Psoas muscle (tissue), 8 donors: ENCODE results near the gene TMSB10. TPM values are rescaled to one million over a fixed set of nuclear protein-coding genes. Genes with fewer than 3 reads are reported as not detected.
"Not testable (repeated sequence)": the region's sequence is repeated elsewhere in the genome, so short reads cannot be mapped to it uniquely, and the experiment has no call there.

Experiments
- ATAC-seq, 4 donors: fragments of 200-7000 bp; cut with Tn5 transposase; one replicate each; pipeline ENCODE4 v1.9.1; 2020; ENCODE audit warnings: moderate library complexity in 3 of 4, mild to moderate bottlenecking in 2 of 4
- DNase-seq, 2 donors: peaks; one replicate each; pipeline ENCODE4 v3.0.0-alpha.2; 2020
- H3K27ac ChIP-seq: fragments of 200-600 bp; one replicate; pipeline ENCODE4 v1.8.0; 2022
- H3K27me3 ChIP-seq, 3 donors: fragments of 200-600 bp in 1 of 3; one replicate each; pipeline versions ENCODE4 v1.6.1 to v1.8.0; 2013 to 2022; ENCODE audit warnings: low read length in 2 of 3, mild to moderate bottlenecking in 2 of 3, moderate library complexity in 1 of 3; ENCODE audit not compliant: insufficient read depth in 3 of 3
- H3K36me3 ChIP-seq, 2 donors: fragments of 200-600 bp in 1 of 2; one replicate each; pipeline versions ENCODE4 v1.6.1 to v1.8.0; 2013 to 2022; ENCODE audit warnings: low read depth in 1 of 2, mild to moderate bottlenecking in 1 of 2, moderate library complexity in 1 of 2; ENCODE audit not compliant: insufficient read depth in 1 of 2
- H3K4me1 ChIP-seq: fragments of 200-600 bp; one replicate; pipeline ENCODE4 v1.8.0; 2022
- H3K4me3 ChIP-seq: fragments of 200-600 bp; one replicate; pipeline ENCODE4 v1.8.0; 2022; ENCODE audit warnings: mild to moderate bottlenecking
- H3K9me3 ChIP-seq: fragments of 200-600 bp; one replicate; pipeline ENCODE4 v1.8.0; 2022
- CTCF ChIP-seq: fragments of 200-600 bp; IDR thresholded peaks from one replicate; pipeline ENCODE4 v1.8.0; 2022; ENCODE audit warnings: antibody characterized with exemption
- WGBS, 3 donors: extraction: QIAGEN DNeasy Blood & Tissue Kit; methylation state at CpG; one replicate each; pipeline versions ENCODE4 v1.1.6 to v1.1.7; 2013; 5-methylcytosine and 5-hydroxymethylcytosine counted together
- intact Hi-C, 2 donors: fragments of 100-400 bp; cut with DNase I; formaldehyde crosslinking; loops; one replicate each; pipeline versions ENCODE4 v1.11.0 to v1.14.2; 2022
- polyA plus RNA-seq, 3 donors: library from polyadenylated mRNA; stranded (reverse); fragments of 200-250 nt; gene quantifications; one replicate each; pipeline ENCODE4 v1.2.3, GENCODE V29; 2013
- total RNA-seq, 4 donors: library from RNA; stranded (reverse); fragmentation: NEBNext Ultra II Directional in 2 of 4; extraction: Animal tissue kit (Norgen Biotek cat#: 25700) in 2 of 4; gene quantifications; one replicate each; pipeline versions ENCODE4 v1.2.1 to v1.2.4, GENCODE V29; 2021 to 2023
- donor health status: healthy with polysubstance abuse.
- donor health status: DM: no; HTN: no; CAD: no; lungs with moderate emphysema.
- donor health status: Bipolar disorder and iron deficiency.
- donor health status: healthy.
- donor health status: DM: yes; HTN: yes; CAD: no.
- donor health status: DM: no; HTN: no; CAD: no.
- donor health status: DM: no; HTN: no; CAD: no.
- donor health status: DM: yes; HTN: yes; CAD: no.

The TMSB10 gene
- total and polyA plus RNA-seq, 7 donors = 181 to 849 (median 284) TPM

GRCh38 chr2:84940831-84941412, 35.5 kb downstream of the TMSB10 start:
- Histone ChIP-seq H3K9me3 (no peaks in the 10 kb centered on the region), H3K36me3 (no peaks in the 10 kb centered on the region), H3K4me3 (no peak overlapping the region), H3K27ac (no peak overlapping the region), H3K27me3 (no peaks in the 10 kb centered on the region), H3K4me1 (no peaks in the 10 kb centered on the region)
- intact Hi-C loops = no loop called here
- no peak for DNase-seq
- no peak for ATAC-seq
- WGBS, 3 donors = 75 to 85% (median 77%) methylated on average over 3 of the region's 3 CpGs
- no peak for TF ChIP-seq CTCF

- no peak for TF ChIP-seq CTCF
- Histone ChIP-seq H3K9me3 (no peaks in the 10 kb centered on the region), H3K4me1 (no peaks in the 10 kb centered on the region), H3K36me3 (no peaks in the 10 kb centered on the region), H3K27ac (no peak overlapping the region), H3K4me3 (no peak overlapping the region), H3K27me3 (no peaks in the 10 kb centered on the region)
- WGBS, 3 donors = 93 to 98% (median 95%) methylated on average over 2 of the region's 2 CpGs
- DNase-seq (no peak), ATAC-seq (no peak)
- intact Hi-C loops = no loop called here
Observed at GRCh38 chr2:84942166-84942565, 36.7 kb downstream of the TMSB10 start.

GRCh38 chr2:84942964-84943421, 37.5 kb downstream of the TMSB10 start:
- Histone ChIP-seq H3K27ac (no peak overlapping the region), H3K36me3 (no peaks in the 10 kb centered on the region), H3K27me3 (no peaks in the 10 kb centered on the region), H3K4me1 (no peaks in the 10 kb centered on the region), H3K4me3 (no peak overlapping the region), H3K9me3 (no peaks in the 10 kb centered on the region)
- DNase-seq = no peak
- ATAC-seq = no peak
- intact Hi-C loops = no loop called here
- 84 to 88% (median 87%) methylated on average over 4 of the region's 4 CpGs for WGBS, 3 donors
- no peak for TF ChIP-seq CTCF

GRCh38 chr2:84944295-84944909, 38.9 kb downstream of the TMSB10 start:
- no peak overlapping the region for H3K27ac ChIP-seq
- ATAC-seq (no peak), DNase-seq (no peak)
- WGBS, 3 donors = 84 to 88% (median 84%) methylated on average over 7 of the region's 7 CpGs
- no peaks in the 10 kb centered on the region for H3K4me1 ChIP-seq
- intact Hi-C loops = no loop called here
- H3K9me3 ChIP-seq = no peaks in the 10 kb centered on the region
- H3K36me3 ChIP-seq = no peaks in the 10 kb centered on the region
- no peak for TF ChIP-seq CTCF
- H3K4me3 ChIP-seq = no peak overlapping the region
- H3K27me3 ChIP-seq = no peaks in the 10 kb centered on the region

GRCh38 chr2:84945838-84946203, 40.4 kb downstream of the TMSB10 start:
- H3K4me3 ChIP-seq, H3K27me3 ChIP-seq, H3K36me3 ChIP-seq, H3K9me3 ChIP-seq, intact Hi-C loops, H3K27ac ChIP-seq, DNase-seq, ATAC-seq, H3K4me1 ChIP-seq: not testable (repeated sequence)
- WGBS, 3 donors = 85 to 95% (median 92%) methylated on average over 2 of the region's 3 CpGs
